ENCODE results near the gene MYBPHL.

DNA sequence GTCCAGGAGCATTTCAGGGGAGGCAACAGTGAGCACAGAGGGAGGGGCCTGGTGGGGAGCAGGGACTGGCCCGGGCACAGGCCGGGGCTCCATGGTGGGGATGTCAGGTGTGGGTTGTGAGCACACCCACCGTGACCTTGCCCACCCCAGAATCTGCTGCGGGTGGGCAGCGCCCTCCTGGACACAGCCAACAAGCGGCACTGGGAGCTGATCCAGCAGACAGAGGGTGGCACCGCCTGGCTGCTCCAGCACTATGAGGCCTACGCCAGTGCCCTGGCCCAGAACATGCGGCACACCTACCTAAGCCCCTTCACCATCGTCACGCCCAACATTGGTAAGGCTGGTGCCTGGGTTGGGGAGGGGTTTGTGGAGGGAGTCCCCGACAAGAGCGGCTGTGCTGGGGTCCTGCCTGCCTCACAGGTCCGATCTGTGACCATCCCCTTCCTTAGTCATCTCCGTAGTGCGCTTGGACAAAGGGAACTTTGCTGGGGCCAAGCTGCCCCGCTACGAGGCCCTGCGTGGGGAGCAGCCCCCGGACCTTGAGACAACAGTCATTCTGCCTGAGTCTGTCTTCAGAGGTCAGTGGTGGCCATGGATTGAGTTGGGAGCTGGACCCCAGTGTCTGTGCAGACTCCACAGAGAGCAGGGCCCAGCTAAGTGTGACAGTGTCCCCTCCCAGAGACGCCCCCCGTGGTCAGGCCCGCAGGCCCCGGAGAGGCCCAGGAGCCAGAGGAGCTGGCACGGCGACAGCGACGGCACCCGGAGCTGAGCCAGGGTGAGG lies 38.2 kb downstream of the MYBPHL start:
- no peak for TF ChIP-seq EZH2phosphoT487 (IDR thresholded peaks at IDR 0.05; ENCODE audit: borderline replicate concordance, low read depth)
- no peak for TF ChIP-seq EP300 (IDR thresholded peaks at IDR 0.05; ENCODE audit: borderline replicate concordance in 1 of 2, low read depth in 1 of 2, low read length in 1 of 2)
- TF ChIP-seq, protein P1, sequence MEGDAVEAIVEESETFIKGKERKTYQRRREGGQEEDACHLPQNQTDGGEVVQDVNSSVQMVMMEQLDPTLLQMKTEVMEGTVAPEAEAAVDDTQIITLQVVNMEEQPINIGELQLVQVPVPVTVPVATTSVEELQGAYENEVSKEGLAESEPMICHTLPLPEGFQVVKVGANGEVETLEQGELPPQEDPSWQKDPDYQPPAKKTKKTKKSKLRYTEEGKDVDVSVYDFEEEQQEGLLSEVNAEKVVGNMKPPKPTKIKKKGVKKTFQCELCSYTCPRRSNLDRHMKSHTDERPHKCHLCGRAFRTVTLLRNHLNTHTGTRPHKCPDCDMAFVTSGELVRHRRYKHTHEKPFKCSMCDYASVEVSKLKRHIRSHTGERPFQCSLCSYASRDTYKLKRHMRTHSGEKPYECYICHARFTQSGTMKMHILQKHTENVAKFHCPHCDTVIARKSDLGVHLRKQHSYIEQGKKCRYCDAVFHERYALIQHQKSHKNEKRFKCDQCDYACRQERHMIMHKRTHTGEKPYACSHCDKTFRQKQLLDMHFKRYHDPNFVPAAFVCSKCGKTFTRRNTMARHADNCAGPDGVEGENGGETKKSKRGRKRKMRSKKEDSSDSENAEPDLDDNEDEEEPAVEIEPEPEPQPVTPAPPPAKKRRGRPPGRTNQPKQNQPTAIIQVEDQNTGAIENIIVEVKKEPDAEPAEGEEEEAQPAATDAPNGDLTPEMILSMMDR (IDR thresholded peaks at IDR 0.05) = no peak
- TF ChIP-seq POLR2AphosphoS5 (IDR thresholded peaks at IDR 0.05; ENCODE audit: low read depth, low read length) = no peak
- TF ChIP-seq NRF1 (IDR thresholded peaks at IDR 0.05; ENCODE audit: low read depth, low read length) = no peak
- TF ChIP-seq, protein P2, sequence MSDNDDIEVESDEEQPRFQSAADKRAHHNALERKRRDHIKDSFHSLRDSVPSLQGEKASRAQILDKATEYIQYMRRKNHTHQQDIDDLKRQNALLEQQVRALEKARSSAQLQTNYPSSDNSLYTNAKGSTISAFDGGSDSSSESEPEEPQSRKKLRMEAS (IDR thresholded peaks at IDR 0.05; ENCODE audit: low read depth) = no peak
- TF ChIP-seq, protein P3, sequence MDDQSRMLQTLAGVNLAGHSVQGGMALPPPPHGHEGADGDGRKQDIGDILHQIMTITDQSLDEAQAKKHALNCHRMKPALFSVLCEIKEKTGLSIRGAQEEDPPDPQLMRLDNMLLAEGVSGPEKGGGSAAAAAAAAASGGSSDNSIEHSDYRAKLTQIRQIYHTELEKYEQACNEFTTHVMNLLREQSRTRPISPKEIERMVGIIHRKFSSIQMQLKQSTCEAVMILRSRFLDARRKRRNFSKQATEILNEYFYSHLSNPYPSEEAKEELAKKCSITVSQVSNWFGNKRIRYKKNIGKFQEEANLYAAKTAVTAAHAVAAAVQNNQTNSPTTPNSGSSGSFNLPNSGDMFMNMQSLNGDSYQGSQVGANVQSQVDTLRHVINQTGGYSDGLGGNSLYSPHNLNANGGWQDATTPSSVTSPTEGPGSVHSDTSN (IDR thresholded peaks at IDR 0.05) = no peak
- TF ChIP-seq, protein P4, sequence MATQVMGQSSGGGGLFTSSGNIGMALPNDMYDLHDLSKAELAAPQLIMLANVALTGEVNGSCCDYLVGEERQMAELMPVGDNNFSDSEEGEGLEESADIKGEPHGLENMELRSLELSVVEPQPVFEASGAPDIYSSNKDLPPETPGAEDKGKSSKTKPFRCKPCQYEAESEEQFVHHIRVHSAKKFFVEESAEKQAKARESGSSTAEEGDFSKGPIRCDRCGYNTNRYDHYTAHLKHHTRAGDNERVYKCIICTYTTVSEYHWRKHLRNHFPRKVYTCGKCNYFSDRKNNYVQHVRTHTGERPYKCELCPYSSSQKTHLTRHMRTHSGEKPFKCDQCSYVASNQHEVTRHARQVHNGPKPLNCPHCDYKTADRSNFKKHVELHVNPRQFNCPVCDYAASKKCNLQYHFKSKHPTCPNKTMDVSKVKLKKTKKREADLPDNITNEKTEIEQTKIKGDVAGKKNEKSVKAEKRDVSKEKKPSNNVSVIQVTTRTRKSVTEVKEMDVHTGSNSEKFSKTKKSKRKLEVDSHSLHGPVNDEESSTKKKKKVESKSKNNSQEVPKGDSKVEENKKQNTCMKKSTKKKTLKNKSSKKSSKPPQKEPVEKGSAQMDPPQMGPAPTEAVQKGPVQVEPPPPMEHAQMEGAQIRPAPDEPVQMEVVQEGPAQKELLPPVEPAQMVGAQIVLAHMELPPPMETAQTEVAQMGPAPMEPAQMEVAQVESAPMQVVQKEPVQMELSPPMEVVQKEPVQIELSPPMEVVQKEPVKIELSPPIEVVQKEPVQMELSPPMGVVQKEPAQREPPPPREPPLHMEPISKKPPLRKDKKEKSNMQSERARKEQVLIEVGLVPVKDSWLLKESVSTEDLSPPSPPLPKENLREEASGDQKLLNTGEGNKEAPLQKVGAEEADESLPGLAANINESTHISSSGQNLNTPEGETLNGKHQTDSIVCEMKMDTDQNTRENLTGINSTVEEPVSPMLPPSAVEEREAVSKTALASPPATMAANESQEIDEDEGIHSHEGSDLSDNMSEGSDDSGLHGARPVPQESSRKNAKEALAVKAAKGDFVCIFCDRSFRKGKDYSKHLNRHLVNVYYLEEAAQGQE (IDR thresholded peaks at IDR 0.05; ENCODE audit: low read depth, low read length) = no peak
- TF ChIP-seq TAF1 (IDR thresholded peaks at IDR 0.05; ENCODE audit: borderline replicate concordance, low read depth, low read length) = no peak
- no peak for TF ChIP-seq ELF1 (IDR thresholded peaks at IDR 0.05)
- no peak for TF ChIP-seq CHD2 (IDR thresholded peaks at IDR 0.05; ENCODE audit: low read length, partially characterized antibody)
